Skeletal muscle satellite cell (primary cell): Measurements from ENCODE around the gene DHH.

Experiments used
- H3K27me3 ChIP-seq: 2 replicates; pipeline ENCODE4 v1.7.0; 2013; ENCODE audit warnings: low read length; ENCODE audit not compliant: control insufficient read depth, insufficient read depth
- H3K36me3 ChIP-seq: 2 replicates; pipeline ENCODE4 v1.7.0; 2013; ENCODE audit warnings: mild to moderate bottlenecking, control low read depth, low read length; ENCODE audit not compliant: insufficient read depth
- H3K4me1 ChIP-seq: 2 replicates; pipeline ENCODE4 v1.7.0; 2013; ENCODE audit warnings: low read length; ENCODE audit not compliant: control insufficient read depth, insufficient read depth
- H3K4me2 ChIP-seq: 2 replicates; pipeline ENCODE4 v1.7.0; 2013; ENCODE audit warnings: mild to moderate bottlenecking, low read length
- H3K4me3 ChIP-seq: 2 replicates; pipeline ENCODE4 v1.7.0; 2013; ENCODE audit warnings: low read length
- H3K9ac ChIP-seq: 2 replicates; pipeline ENCODE4 v1.7.0; 2013; ENCODE audit warnings: mild to moderate bottlenecking, low read depth, low read length, moderate library complexity
- H3K9me3 ChIP-seq: replicated peaks from 2 replicates; pipeline ENCODE4 v1.7.0; 2013; ENCODE audit warnings: mild to moderate bottlenecking, control low read depth, low read length

The DHH gene

DNA sequence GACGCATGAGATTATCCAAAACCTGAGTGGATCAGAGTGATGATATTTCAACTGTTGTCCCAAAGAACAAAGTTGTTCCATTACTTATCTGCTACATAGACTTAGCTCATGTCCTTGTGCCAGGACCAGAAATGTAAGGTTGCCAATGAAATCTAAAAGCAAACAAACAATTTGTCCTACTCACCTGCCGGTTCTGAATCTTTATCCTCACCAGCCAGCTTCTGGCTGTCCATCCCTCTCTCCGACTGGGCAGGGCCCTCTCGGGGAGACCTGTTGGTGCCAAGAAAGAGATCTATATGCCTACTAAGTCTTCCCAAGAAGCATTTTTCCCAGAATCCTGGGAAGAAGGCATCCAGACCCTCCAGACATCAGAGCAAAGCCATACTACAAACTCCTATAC is 39.5 kb downstream of the DHH start:
- H3K27me3 ChIP-seq = no peaks in the 10 kb centered on the region
- peaks cover 34% of the 10 kb centered on the region for H3K4me1 ChIP-seq
- no peak overlapping the region for H3K4me3 ChIP-seq
- peaks cover 56% of the 10 kb centered on the region for H3K36me3 ChIP-seq
- no peak overlapping the region for H3K9ac ChIP-seq
- H3K4me2 ChIP-seq = no peak overlapping the region
- no peaks in the 10 kb centered on the region for H3K9me3 ChIP-seq

GRCh38 chr12:49054524-49054923 is 40.1 kb downstream of the DHH start:
- Histone ChIP-seq H3K27me3 (no peaks in the 10 kb centered on the region), H3K4me1 (peaks cover 40% of the 10 kb centered on the region), H3K36me3 (peaks cover 62% of the 10 kb centered on the region), H3K9me3 (no peaks in the 10 kb centered on the region), H3K9ac (no peak overlapping the region), H3K4me3 (no peak overlapping the region), H3K4me2 (no peak overlapping the region)

DNA sequence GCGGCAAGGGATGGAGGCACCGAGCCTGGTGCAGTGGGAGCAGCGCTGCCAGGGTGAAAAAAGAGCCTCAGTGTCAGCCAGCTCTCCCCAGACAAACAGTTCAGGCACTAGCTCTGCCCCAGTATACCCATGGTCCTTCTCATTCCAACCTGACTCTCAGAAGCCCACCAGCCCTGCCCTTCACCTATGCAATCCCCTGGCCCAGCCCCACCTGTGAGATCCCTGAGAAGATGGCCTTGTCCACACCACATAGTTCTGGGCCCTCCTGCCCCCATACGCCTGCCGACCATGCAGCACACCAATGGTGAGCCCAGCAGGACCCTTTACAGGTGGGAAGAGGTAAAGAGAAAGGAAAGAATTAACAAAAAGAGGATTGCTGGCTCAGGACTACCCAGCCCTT is 40.5 kb downstream of the DHH start:
- Histone ChIP-seq H3K4me1 (peaks cover 44% of the 10 kb centered on the region), H3K36me3 (peaks cover 66% of the 10 kb centered on the region), H3K4me3 (no peak overlapping the region), H3K4me2 (no peak overlapping the region), H3K9me3 (no peaks in the 10 kb centered on the region), H3K9ac (no peak overlapping the region), H3K27me3 (no peaks in the 10 kb centered on the region)

- Histone ChIP-seq H3K9me3 (no peaks in the 10 kb centered on the region), H3K27me3 (no peaks in the 10 kb centered on the region), H3K4me1 (peaks cover 41% of the 10 kb centered on the region), H3K4me3 (no peak overlapping the region), H3K4me2 (no peak overlapping the region), H3K36me3 (peaks cover 81% of the 10 kb centered on the region), H3K9ac (no peak overlapping the region)
Measured at GRCh38 chr12:49052451-49053208, 42.0 kb downstream of the DHH start.

- Histone ChIP-seq H3K27me3 (no peaks in the 10 kb centered on the region), H3K4me2 (no peak overlapping the region), H3K9ac (no peak overlapping the region), H3K36me3 (peaks cover 85% of the 10 kb centered on the region), H3K9me3 (no peaks in the 10 kb centered on the region), H3K4me3 (no peak overlapping the region), H3K4me1 (peaks cover 33% of the 10 kb centered on the region)
Measured at GRCh38 chr12:49051777-49052438, 42.7 kb downstream of the DHH start.

DNA sequence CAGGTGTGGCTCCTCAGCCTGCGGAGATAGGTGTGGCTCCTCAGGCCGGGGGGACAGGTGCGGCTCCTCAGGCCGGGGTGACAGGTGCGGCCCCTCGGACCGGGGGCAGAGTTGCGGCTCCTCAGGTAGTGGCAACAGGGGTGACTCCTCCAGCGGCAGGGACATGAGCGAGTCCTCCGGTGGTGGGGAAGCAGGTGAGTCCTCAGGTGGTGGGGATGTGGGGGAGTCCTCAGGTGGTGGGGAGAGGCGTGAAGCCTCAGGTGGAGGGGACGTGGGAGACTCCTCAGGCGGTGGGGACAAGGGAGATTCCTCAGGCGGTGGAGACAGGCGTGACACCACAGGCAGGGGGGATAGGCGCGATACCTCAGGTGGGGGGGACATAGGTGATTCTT is 43.2 kb downstream of the DHH start:
- Histone ChIP-seq H3K4me1 (peaks cover 28% of the 10 kb centered on the region), H3K9ac (no peak overlapping the region), H3K4me2 (no peak overlapping the region), H3K36me3 (peaks cover 91% of the 10 kb centered on the region), H3K4me3 (no peak overlapping the region), H3K27me3 (no peaks in the 10 kb centered on the region), H3K9me3 (no peaks in the 10 kb centered on the region)

- no peak overlapping the region for H3K9ac ChIP-seq
- peaks cover 23% of the 10 kb centered on the region for H3K4me1 ChIP-seq
- no peaks in the 10 kb centered on the region for H3K9me3 ChIP-seq
- H3K27me3 ChIP-seq = no peaks in the 10 kb centered on the region
- no peak overlapping the region for H3K4me2 ChIP-seq
- peaks cover 97% of the 10 kb centered on the region for H3K36me3 ChIP-seq
- no peak overlapping the region for H3K4me3 ChIP-seq
Measured at GRCh38 chr12:49050507-49051372, 43.9 kb downstream of the DHH start.

- Histone ChIP-seq H3K9me3 (no peaks in the 10 kb centered on the region), H3K4me2 (peak overlapping the region; percentile 14), H3K36me3 (peaks cover 95% of the 10 kb centered on the region), H3K27me3 (no peaks in the 10 kb centered on the region), H3K4me1 (peaks cover 12% of the 10 kb centered on the region), H3K9ac (no peak overlapping the region), H3K4me3 (no peak overlapping the region)
Measured at GRCh38 chr12:49049566-49050224, 44.9 kb downstream of the DHH start.

- Histone ChIP-seq H3K36me3 (peaks cover 95% of the 10 kb centered on the region), H3K4me2 (no peak overlapping the region), H3K4me1 (peaks cover 12% of the 10 kb centered on the region), H3K27me3 (no peaks in the 10 kb centered on the region), H3K9me3 (no peaks in the 10 kb centered on the region), H3K4me3 (no peak overlapping the region), H3K9ac (no peak overlapping the region)
Measured at GRCh38 chr12:49048953-49049352, 45.6 kb downstream of the DHH start.

DNA sequence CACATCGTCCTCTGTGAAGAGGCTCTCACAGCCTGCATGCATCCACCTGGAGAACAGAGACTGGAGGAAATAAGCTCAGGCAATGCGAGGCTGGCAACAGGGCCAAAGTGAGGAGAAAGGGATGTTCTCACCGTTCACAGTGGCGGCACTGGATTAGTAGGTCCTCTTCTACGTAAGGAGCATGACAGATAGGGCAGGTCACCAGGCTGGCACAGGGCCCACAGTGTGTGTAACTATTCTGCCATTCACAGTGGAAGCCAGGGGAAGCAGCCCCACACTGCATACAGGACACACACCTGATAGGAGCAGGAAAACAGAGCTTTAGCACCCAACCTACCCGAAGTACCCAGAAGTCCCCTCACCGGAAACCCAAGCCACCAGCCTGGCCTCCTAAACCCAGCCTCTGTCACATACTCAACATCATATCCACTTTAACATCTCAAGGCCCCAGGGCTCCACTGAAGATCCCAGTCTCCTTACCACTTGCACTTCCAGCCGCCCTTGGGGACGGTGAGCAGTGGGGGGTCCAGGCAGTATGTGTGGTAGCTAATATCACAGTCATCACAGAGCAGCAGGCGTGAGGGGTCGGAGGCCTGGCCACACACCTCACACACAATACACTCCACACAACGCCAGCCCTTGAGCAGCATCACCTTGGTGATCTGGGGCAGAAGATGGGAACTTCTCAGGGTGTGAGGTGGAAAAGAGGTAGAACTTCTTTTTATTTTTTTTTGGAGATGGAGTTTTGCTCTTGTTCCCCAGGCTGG is 48.3 kb downstream of the DHH start:
- Histone ChIP-seq H3K27me3 (no peaks in the 10 kb centered on the region), H3K4me2 (no peak overlapping the region), H3K4me1 (peaks cover 12% of the 10 kb centered on the region), H3K9me3 (no peaks in the 10 kb centered on the region), H3K9ac (no peak overlapping the region), H3K36me3 (peaks cover 95% of the 10 kb centered on the region), H3K4me3 (no peak overlapping the region)
